GM12872 (cell line): ENCODE data around the gene SYT17.

Experiments used
- TF ChIP-seq, protein P1 (sequence below): IDR thresholded peaks from 3 replicates; pipeline ENCODE4 v1.5.1; 2011; ENCODE audit warnings: low read depth, mild to moderate bottlenecking, low read length, moderate library complexity; ENCODE audit not compliant: insufficient read depth

SYT17 gene

GRCh38 chr16:19167710-19168370, at the start of gene SYT17:
TSS of gene SYT17 (plus strand) at chr16:19168240. CDS start at chr16:19168647, 407 bp downstream.
- TF ChIP-seq, protein P1, sequence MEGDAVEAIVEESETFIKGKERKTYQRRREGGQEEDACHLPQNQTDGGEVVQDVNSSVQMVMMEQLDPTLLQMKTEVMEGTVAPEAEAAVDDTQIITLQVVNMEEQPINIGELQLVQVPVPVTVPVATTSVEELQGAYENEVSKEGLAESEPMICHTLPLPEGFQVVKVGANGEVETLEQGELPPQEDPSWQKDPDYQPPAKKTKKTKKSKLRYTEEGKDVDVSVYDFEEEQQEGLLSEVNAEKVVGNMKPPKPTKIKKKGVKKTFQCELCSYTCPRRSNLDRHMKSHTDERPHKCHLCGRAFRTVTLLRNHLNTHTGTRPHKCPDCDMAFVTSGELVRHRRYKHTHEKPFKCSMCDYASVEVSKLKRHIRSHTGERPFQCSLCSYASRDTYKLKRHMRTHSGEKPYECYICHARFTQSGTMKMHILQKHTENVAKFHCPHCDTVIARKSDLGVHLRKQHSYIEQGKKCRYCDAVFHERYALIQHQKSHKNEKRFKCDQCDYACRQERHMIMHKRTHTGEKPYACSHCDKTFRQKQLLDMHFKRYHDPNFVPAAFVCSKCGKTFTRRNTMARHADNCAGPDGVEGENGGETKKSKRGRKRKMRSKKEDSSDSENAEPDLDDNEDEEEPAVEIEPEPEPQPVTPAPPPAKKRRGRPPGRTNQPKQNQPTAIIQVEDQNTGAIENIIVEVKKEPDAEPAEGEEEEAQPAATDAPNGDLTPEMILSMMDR: peak; percentile 72

- TF ChIP-seq, protein P1: no peak
These were observed 49.1 kb upstream of the SYT17 start for GRCh38 chr16:19118938-19119431.

DNA sequence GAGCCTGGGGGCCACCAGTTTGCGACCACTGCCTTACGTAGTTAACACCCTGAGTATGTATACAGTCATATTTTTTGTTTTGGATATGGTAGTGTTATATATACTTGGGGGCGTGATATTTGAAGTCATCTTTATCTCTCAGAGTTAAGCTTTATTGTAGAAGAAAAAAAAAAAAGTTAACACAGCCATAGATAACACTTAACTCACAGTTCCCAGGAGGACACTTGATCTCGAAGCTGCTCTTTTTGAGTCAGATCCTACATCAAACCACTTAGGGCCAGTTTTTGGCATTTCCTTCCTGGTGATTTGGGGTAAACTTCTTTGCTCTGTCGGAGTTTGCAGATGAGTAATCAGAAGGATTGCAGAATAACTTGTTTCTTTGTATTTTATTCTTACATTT, 48.5 kb upstream of the SYT17 start:
- TF ChIP-seq, protein P1: no peak

DNA sequence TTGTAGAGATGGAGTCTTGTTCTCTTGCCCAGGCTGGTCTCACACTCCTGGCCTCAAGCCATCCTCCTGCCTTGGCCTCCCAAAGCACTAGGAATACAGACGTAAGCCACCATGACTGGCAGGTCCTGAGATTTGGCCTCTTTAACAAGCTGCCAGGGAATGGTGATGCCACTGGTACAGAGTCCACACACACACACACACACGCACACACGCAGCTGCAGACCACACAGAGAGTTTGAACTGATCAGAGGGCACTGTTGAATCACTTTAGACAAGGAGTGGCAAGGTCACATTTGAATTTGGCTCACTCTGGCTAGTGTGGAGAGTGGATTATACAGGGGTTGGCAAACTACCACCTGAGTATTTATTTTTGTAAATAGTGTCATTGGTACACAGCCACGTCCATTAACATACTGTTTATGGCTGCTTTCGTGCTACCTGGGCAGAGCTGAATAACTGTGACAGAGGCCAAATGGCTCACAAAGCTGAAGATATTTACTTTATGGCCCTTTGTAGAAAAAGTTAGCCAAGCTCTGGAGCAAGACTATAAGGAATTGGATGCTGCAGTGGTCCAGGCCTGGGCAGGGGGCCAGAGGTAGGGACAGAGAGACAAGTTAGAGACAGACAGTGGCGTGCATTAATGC, 44.4 kb upstream of the SYT17 start:
- TF ChIP-seq, protein P1: no peak

DNA sequence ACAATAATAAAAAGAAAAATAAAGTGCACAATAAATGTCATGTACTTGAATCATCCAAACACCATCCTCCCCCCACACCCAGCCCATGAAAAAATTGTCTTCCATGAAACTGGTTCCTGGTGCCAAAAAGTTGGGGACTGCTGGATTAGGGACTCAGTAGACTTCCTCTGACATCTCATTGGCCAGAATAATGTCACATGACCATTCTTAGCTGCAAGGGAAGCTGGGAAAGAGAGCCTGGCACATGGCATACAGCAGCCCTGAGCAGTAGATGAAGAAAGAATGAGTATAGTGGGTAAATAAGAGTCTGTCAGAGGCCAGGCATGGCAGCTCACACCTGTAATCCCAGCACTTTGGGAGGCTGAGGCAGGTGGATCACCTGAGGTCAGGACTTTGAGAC, 41.7 kb upstream of the SYT17 start:
- TF ChIP-seq, protein P1: no peak

- TF ChIP-seq, protein P1: no peak
These were observed 40.8 kb upstream of the SYT17 start for GRCh38 chr16:19127205-19127604.

GRCh38 chr16:19127674-19128131, 40.3 kb upstream of the SYT17 start:
- TF ChIP-seq, protein P1: no peak
